IMR-90 (cell line): ENCODE results near the gene FLRT1. TPM values are rescaled to one million over a fixed set of nuclear protein-coding genes. Genes with fewer than 3 reads are reported as not detected.

Experiments
- ATAC-seq: fragments of 200-7000 bp; cut with Tn5 transposase; 2 replicates; pipeline ENCODE4 v1.9.1; 2020; ENCODE audit warnings: low read depth, mild to moderate bottlenecking, moderate library complexity
- BruUV-seq: library from RNA; stranded (reverse); fragments of 400-500 nt; replicated peaks from 2 replicates; lab custom pipeline; 2021; lab: Mats Ljungman, UMichigan
- CTCF ChIA-PET: fragments of 300-600 bp; formaldehyde crosslinking; extraction: SDS; loops from one replicate; lab custom pipeline; 2021; ENCODE audit warnings: antibody characterized with exemption; lab: Yijun Ruan, JAX
- POLR2A ChIA-PET: fragments of 300-600 bp; sonication (Branson Sonifier 250); formaldehyde crosslinking; loops from one replicate; lab custom pipeline; 2022; ENCODE audit warnings: antibody characterized with exemption; ENCODE audit not compliant: unreplicated experiment; lab: Charles Lee
- DNase-seq: peaks from one replicate; pipeline ENCODE4 v3.0.0; 2013
- H2AFZ ChIP-seq: replicated peaks from 2 replicates; pipeline ENCODE3; 2013; ENCODE audit warnings: low read length, mild to moderate bottlenecking; ENCODE audit not compliant: poor library complexity
- H2AK5ac ChIP-seq: 2 replicates; pipeline ENCODE4 v1.6.1; 2013; ENCODE audit warnings: low read depth, low read length, inconsistent platforms
- H2AK9ac ChIP-seq: replicated peaks from 2 replicates; pipeline ENCODE3; 2013; ENCODE audit warnings: mild to moderate bottlenecking, low read depth, low read length, moderate library complexity; ENCODE audit not compliant: poor library complexity
- H2BK120ac ChIP-seq: 2 replicates; pipeline ENCODE4 v1.6.1; 2013; ENCODE audit warnings: low read depth, low read length, inconsistent platforms
- H2BK15ac ChIP-seq: 3 replicates; pipeline ENCODE4 v1.6.1; 2013; ENCODE audit warnings: low read depth, low read length, inconsistent platforms
- H2BK20ac ChIP-seq: 2 replicates; pipeline ENCODE4 v1.6.1; 2013; ENCODE audit warnings: low read depth, mild to moderate bottlenecking, inconsistent platforms, low read length, moderate library complexity
- H2BK5ac ChIP-seq: 2 replicates; pipeline ENCODE4 v1.6.1; 2013; ENCODE audit warnings: mild to moderate bottlenecking, low read depth, low read length, inconsistent platforms; ENCODE audit not compliant: poor library complexity, severe bottlenecking
- H3K14ac ChIP-seq: replicated peaks from 2 replicates; pipeline ENCODE4 v1.6.1; 2013; ENCODE audit warnings: low read depth, low read length, inconsistent platforms
- H3K18ac ChIP-seq: 2 replicates; pipeline ENCODE4 v1.6.1; 2013; ENCODE audit warnings: low read depth, low read length, control low read depth
- H3K23ac ChIP-seq: 2 replicates; pipeline ENCODE4 v1.6.1; 2013; ENCODE audit warnings: low read depth, low read length, inconsistent platforms
- H3K27ac ChIP-seq: 2 replicates; pipeline ENCODE4 v1.5.1; 2013; ENCODE audit warnings: mild to moderate bottlenecking, control low read depth, low read length; ENCODE audit not compliant: insufficient read depth
- H3K27me3 ChIP-seq: 2 replicates; pipeline ENCODE4 v1.6.1; 2013; ENCODE audit warnings: low read length; ENCODE audit not compliant: control insufficient read depth, insufficient read depth
- H3K36me3 ChIP-seq: 2 replicates; pipeline ENCODE4 v1.6.1; 2013; ENCODE audit warnings: low read length, mixed read lengths; ENCODE audit not compliant: control insufficient read depth, insufficient read depth
- H3K4ac ChIP-seq: 2 replicates; pipeline ENCODE4 v1.6.1; 2013; ENCODE audit warnings: low read depth, low read length, inconsistent platforms
- H3K4me1 ChIP-seq: 2 replicates; pipeline ENCODE4 v1.6.1; 2013; ENCODE audit warnings: low read length, mixed read lengths; ENCODE audit not compliant: control insufficient read depth, insufficient read depth
- H3K4me2 ChIP-seq: 2 replicates; pipeline ENCODE4 v1.6.1; 2013; ENCODE audit warnings: low read depth, mild to moderate bottlenecking, control low read depth, low read length, moderate library complexity
- H3K4me3 ChIP-seq: 2 replicates; pipeline ENCODE4 v1.5.1; 2013; ENCODE audit warnings: low read depth, mild to moderate bottlenecking, control low read depth, low read length, moderate library complexity; ENCODE audit not compliant: insufficient read depth
- H3K56ac ChIP-seq: 2 replicates; pipeline ENCODE4 v1.6.1; 2013; ENCODE audit warnings: low read length, inconsistent platforms; ENCODE audit not compliant: insufficient read depth; ENCODE audit errors: extremely low read depth
- H3K79me1 ChIP-seq, 2 experiments: 2 replicates each; pipeline ENCODE4 v1.6.1; 2013; ENCODE audit warnings: low read length in 2 of 2, inconsistent platforms in 1 of 2, low read depth in 1 of 2
- H3K9ac ChIP-seq: 2 replicates; pipeline ENCODE4 v1.6.1; 2013; ENCODE audit warnings: low read depth, low read length, control low read depth
- H3K9me1 ChIP-seq: 2 replicates; pipeline ENCODE4 v1.6.1; 2013; ENCODE audit warnings: low read length, inconsistent platforms; ENCODE audit not compliant: insufficient read depth
- H3K9me3 ChIP-seq: 2 replicates; pipeline ENCODE4 v1.6.1; 2013; ENCODE audit warnings: low read length; ENCODE audit not compliant: control insufficient read depth, insufficient read depth
- H4K20me1 ChIP-seq: 2 replicates; pipeline ENCODE4 v1.6.1; 2013; ENCODE audit warnings: low read length, inconsistent platforms; ENCODE audit not compliant: insufficient read depth
- H4K5ac ChIP-seq: 2 replicates; pipeline ENCODE4 v1.6.1; 2013; ENCODE audit warnings: mild to moderate bottlenecking, low read depth, low read length, control low read depth
- H4K8ac ChIP-seq, 2 experiments: 2 replicates each; pipeline ENCODE4 v1.6.1; 2013; ENCODE audit warnings: low read depth in 2 of 2, low read length in 2 of 2, control low read depth in 1 of 2, inconsistent platforms in 1 of 2
- H4K91ac ChIP-seq: 2 replicates; pipeline ENCODE4 v1.6.1; 2013; ENCODE audit warnings: low read depth, low read length, inconsistent platforms; ENCODE audit not compliant: insufficient read depth
- CEBPB ChIP-seq: IDR thresholded peaks from 2 replicates; pipeline ENCODE4 v1.6.1; 2012; ENCODE audit warnings: low read depth, low read length, improper control_type of control experiment
- MAFK ChIP-seq: IDR thresholded peaks from 2 replicates; pipeline ENCODE4 v1.6.1; 2012; ENCODE audit warnings: low read depth, low read length, improper control_type of control experiment
- MAZ ChIP-seq: IDR thresholded peaks from 2 replicates; pipeline ENCODE4 v1.6.1; 2012; ENCODE audit warnings: low read depth, mild to moderate bottlenecking, low read length, improper control_type of control experiment, moderate library complexity, borderline replicate concordance
- MXI1 ChIP-seq: IDR thresholded peaks from 2 replicates; pipeline ENCODE4 v1.6.1; 2012; ENCODE audit warnings: low read depth, mild to moderate bottlenecking, low read length, moderate library complexity, borderline replicate concordance
- NFE2L2 ChIP-seq: fragments of 150-350 bp; IDR thresholded peaks from 2 replicates; pipeline ENCODE4 v1.6.1; 2016; ENCODE audit warnings: low read depth, mild to moderate bottlenecking, low read length
- RAD21 ChIP-seq: IDR thresholded peaks from 2 replicates; pipeline ENCODE4 v1.6.1; 2012; ENCODE audit warnings: low read length, improper control_type of control experiment
- RFX5 ChIP-seq: IDR thresholded peaks from 2 replicates; pipeline ENCODE4 v1.8.0; 2012; ENCODE audit warnings: low read depth, mild to moderate bottlenecking, low read length, moderate library complexity
- SMC3 ChIP-seq: fragments of 150-350 bp; IDR thresholded peaks from 2 replicates; pipeline ENCODE4 v1.6.1; 2016; ENCODE audit warnings: low read depth, mild to moderate bottlenecking, antibody characterized with exemption, low read length, moderate library complexity
- WGBS, 2 experiments: methylation state at CpG; one replicate each; pipeline versions ENCODE4 v1.1.5 to v1.1.7; 2013; ENCODE audit warnings: missing lambda C conversion rate in 2 of 2; ENCODE audit not compliant: insufficient read length in 1 of 2; ENCODE audit errors: extremely low coverage in 2 of 2; 5-methylcytosine and 5-hydroxymethylcytosine counted together
- dilution Hi-C: fragments of 300-500 bp; cut with HindIII; formaldehyde crosslinking; loops from one replicate; pipeline ENCODE4 v1.14.3; 2018; ENCODE audit warnings: low sequenced_read_pairs; ENCODE audit not compliant: unreplicated experiment
- in situ Hi-C: fragments of 300-500 bp; cut with MboI; formaldehyde crosslinking; loops from 3 replicates; pipeline ENCODE4 v1.14.3; 2019; ENCODE audit warnings: low sequenced_read_pairs, inconsistent platforms, mixed read lengths
- intact Hi-C: fragments of 100-400 bp; cut with micrococcal nuclease; formaldehyde crosslinking; loops from 2 replicates; pipeline ENCODE4 v1.10.0; 2022
- polyA plus RNA-seq, 3 experiments: library from polyadenylated mRNA; depleted of rRNA; stranded (reverse); fragments of >200 nt; gene quantifications; 2 replicates each; pipeline ENCODE4 v1.2.3, GENCODE V29; 2012; ENCODE audit warnings: low replicate concordance in 1 of 3
- total RNA-seq: library from RNA; depleted of rRNA; stranded (reverse); fragments of >200 nt; gene quantifications from 2 replicates; pipeline ENCODE4 v1.2.3, GENCODE V29; 2012
- TF ChIP-seq, protein P1 (sequence below): fragments of 150-350 bp; IDR thresholded peaks from 2 replicates; pipeline ENCODE4 v1.6.1; 2016; ENCODE audit warnings: low read depth, mild to moderate bottlenecking, low read length, moderate library complexity, borderline replicate concordance

FLRT1 gene
- total and polyA plus RNA-seq, 2 of the 4 experiments (the other 2 are of a cell fraction) = under 0.01 to 0.07 TPM

DNA sequence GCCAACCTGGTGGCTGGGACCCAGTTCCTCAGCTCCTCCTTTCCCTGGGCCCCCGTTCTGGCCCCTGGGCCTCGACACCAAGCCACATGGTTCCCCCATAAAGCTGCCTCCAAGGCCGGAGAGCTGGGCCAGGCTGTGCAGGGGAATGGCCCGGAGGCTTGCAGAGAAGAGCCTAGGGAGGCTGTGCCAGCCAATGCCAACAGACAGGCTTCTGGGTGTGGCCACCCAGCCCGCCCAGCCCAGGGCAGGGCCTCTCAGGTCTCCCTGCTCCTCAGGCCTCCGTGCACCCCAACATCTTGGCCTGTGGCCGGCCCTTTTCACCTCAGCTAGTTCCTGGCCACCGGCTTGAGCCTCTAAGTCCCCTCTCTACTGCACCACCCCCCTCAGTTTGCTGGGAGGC is 17.4 kb upstream of the FLRT1 start:
- Histone ChIP-seq H3K27ac (no peak overlapping the region), H3K14ac (no peak overlapping the region), H3K18ac (no peak overlapping the region), H3K4me3 (no peak overlapping the region), H3K9me1 (no peaks in the 10 kb centered on the region), H2BK120ac (no peak overlapping the region), H2BK15ac (no peak overlapping the region), H2AK9ac (no peak overlapping the region), H3K4ac (no peak overlapping the region), H4K91ac (no peak overlapping the region), H3K4me2 (no peak overlapping the region), H2BK20ac (no peak overlapping the region), H4K8ac (no peak overlapping the region), H3K9me3 (no peaks in the 10 kb centered on the region), H4K20me1 (0 out of 2 replicates have a peak, but pooled peaks cover 8% of the 10 kb centered on the region), H3K27me3 (peaks cover 9% of the 10 kb centered on the region), H3K36me3 (no peaks in the 10 kb centered on the region), H3K4me1 (no peaks in the 10 kb centered on the region), H2AK5ac (no peak overlapping the region), H3K9ac (no peak overlapping the region), H2AFZ (no peak overlapping the region), H2BK5ac (no peak overlapping the region), H3K79me1 (no peaks in the 10 kb centered on the region), H4K5ac (no peak overlapping the region), H3K56ac (no peak overlapping the region), H3K23ac (no peak overlapping the region)
- CTCF ChIA-PET = no interaction called here
- ATAC-seq (no peak), DNase-seq (no peak)
- TF ChIP-seq, protein P1, sequence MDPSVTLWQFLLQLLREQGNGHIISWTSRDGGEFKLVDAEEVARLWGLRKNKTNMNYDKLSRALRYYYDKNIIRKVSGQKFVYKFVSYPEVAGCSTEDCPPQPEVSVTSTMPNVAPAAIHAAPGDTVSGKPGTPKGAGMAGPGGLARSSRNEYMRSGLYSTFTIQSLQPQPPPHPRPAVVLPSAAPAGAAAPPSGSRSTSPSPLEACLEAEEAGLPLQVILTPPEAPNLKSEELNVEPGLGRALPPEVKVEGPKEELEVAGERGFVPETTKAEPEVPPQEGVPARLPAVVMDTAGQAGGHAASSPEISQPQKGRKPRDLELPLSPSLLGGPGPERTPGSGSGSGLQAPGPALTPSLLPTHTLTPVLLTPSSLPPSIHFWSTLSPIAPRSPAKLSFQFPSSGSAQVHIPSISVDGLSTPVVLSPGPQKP = no peak
- TF ChIP-seq RAD21 = no peak
- TF ChIP-seq MAFK = no peak
- TF ChIP-seq MXI1 = no peak
- no peak for TF ChIP-seq CEBPB
- no peak for TF ChIP-seq SMC3
- TF ChIP-seq MAZ = no peak
- TF ChIP-seq NFE2L2 = no peak
- TF ChIP-seq RFX5 = no peak
- intact Hi-C loops = no loop called here
- no CpG with 5 or more reads among the region's 8 CpGs for WGBS, 2 experiments
- in situ Hi-C loops = no loop called here
- POLR2A ChIA-PET = interaction anchor here (0.6 kb wide), 1 partner anchor 17 kb away, joined by 4 read pairs; the partner anchor contains the start of gene FLRT1
- dilution Hi-C loops = no loop called here
- BruUV-seq = no TSS peak
